Loucy (cell line): ENCODE measurements around the gene HOXC11.

Experiments used
- EZH2phosphoT487 ChIP-seq: fragments of 200-600 bp; IDR thresholded peaks from 2 replicates; pipeline ENCODE4 v1.6.1; 2018; ENCODE audit warnings: antibody characterized with exemption, mild to moderate bottlenecking, moderate library complexity, borderline replicate concordance
- TF ChIP-seq, protein P1 (sequence below): fragments of 200-600 bp; sonication (generic); conservative IDR thresholded peaks from 2 replicates; pipeline ENCODE4 v1.5.1; 2014; ENCODE audit warnings: mild to moderate bottlenecking, antibody characterized with exemption, low read length

GRCh38 chr12:53971129-53971528, 1.8 kb upstream of the HOXC11 start:
- TF ChIP-seq, protein P1, sequence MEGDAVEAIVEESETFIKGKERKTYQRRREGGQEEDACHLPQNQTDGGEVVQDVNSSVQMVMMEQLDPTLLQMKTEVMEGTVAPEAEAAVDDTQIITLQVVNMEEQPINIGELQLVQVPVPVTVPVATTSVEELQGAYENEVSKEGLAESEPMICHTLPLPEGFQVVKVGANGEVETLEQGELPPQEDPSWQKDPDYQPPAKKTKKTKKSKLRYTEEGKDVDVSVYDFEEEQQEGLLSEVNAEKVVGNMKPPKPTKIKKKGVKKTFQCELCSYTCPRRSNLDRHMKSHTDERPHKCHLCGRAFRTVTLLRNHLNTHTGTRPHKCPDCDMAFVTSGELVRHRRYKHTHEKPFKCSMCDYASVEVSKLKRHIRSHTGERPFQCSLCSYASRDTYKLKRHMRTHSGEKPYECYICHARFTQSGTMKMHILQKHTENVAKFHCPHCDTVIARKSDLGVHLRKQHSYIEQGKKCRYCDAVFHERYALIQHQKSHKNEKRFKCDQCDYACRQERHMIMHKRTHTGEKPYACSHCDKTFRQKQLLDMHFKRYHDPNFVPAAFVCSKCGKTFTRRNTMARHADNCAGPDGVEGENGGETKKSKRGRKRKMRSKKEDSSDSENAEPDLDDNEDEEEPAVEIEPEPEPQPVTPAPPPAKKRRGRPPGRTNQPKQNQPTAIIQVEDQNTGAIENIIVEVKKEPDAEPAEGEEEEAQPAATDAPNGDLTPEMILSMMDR = no peak
- no peak for TF ChIP-seq EZH2phosphoT487
